GM19467 (cell line): ENCODE results near the gene ZNF200.
"Not testable (repeated sequence)": the region's sequence is repeated elsewhere in the genome, so short reads cannot be mapped to it uniquely, and the experiment has no call there.

Experiments
- ATAC-seq: cut with Tn5 transposase; IDR thresholded peaks from one replicate; pipeline ENCODE4 v1.9.1; 2021; ENCODE audit warnings: mild to moderate bottlenecking, moderate library complexity; ENCODE audit not compliant: unreplicated experiment

ZNF200 gene

DNA sequence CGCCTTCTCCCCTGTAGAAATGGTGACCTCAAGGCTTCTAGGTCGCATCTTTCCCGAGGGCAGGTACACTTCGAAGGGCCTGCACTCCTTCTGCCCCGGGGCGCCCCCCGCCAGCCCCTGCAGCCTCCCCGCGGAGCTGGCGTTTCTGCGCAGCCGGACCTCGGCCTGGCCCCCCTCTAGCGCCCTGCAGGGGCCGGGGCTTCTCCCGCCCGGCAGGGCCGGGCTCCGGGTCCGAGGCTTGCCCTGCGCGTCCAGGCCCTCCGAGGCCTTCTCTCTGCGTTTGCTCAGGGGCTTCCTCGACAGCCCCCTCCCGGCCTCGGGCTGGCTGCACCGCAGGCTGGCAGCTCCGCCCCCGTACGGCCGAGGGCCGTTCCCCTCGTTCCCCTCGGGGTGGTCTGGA, 19.4 kb upstream of the ZNF200 start:
- ATAC-seq, result no peak

DNA sequence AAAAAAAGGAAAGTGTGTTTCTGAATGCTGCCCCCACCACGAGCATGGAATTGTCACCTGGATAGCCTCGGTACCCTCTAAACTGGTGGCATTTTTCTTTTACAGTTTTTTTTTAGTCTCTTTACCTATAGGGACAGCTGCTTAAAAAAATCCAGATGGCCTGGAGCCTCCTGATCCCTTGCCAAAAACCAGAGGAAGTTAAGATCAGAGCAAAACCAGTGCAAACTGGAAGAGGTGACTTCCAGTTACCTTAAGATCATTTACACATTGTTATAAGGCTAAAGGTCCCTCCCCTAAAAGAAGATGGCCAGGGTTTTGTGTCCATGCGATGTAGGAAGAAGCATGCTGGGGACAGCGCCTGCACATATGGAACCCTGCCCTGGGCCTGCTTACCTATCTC, 18.0 kb upstream of the ZNF200 start:
- ATAC-seq, result no peak

GRCh38 chr16:3249451-3249850, 14.5 kb upstream of the ZNF200 start:
- ATAC-seq, result no peak

GRCh38 chr16:3249020-3249419, 14.1 kb upstream of the ZNF200 start:
- ATAC-seq, result no peak

DNA sequence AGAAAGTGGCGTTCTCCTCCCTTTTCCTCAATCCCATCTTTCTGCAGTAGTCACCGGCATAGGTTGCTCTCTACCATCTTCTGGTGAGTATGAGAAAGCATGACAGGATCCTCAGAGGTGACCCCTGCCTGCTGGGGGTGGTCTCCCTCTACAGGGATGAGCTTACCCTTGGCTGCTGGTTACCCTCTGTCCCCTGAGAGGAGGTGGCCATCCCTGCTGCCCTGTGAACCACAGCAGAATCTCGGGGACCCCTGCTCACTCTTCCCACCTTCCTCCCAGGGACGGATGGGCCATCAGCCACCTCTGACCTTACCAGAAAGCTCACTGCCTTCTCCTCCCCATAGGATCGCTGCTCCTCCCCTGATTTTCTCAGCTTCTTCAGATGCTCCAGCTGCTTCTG, 13.6 kb upstream of the ZNF200 start:
- ATAC-seq, result no peak

GRCh38 chr16:3246876-3247275, 11.9 kb upstream of the ZNF200 start:
- ATAC-seq, result no peak

DNA sequence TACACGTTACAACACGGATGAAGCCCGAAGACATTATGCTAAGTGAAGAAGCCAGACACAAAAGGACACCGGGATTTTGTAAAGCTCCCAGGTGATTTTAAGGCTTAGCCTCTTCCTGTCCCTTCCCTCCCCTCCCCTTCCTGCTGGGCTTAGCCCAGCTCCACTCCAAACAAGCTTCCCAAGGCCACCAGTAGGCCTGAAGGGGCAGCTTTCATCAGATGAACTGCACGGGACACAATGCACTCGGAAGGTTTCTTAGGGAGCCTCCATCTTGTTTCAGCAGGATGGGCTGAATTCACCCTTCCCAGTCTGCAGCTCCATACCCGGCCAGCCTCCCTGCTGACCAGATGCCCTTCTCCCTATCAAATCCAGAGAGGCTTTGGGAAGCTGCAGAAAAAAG, 11.0 kb upstream of the ZNF200 start:
- ATAC-seq, result no peak

DNA sequence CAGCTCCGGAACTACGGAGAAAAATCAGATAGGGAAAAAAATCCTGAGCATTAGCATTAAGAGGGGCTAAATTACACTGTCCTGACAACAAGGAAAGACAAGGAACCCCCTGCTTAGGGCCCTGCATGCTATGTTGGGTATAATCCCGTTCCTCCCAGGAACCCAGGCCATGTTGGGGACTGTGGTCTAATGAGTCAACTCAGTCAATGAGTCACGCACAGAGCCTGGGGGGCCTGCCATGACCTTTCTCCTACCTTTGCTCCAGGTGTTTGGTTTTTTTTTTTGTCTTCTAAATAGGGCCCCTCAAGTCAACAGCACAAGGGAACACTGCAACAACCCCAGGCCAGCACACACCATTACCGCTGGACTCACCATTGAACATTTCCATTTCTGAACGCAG, 8.9 kb upstream of the ZNF200 start:
- no peak for ATAC-seq

GRCh38 chr16:3242709-3243108, 7.8 kb upstream of the ZNF200 start:
- ATAC-seq, result no peak

DNA sequence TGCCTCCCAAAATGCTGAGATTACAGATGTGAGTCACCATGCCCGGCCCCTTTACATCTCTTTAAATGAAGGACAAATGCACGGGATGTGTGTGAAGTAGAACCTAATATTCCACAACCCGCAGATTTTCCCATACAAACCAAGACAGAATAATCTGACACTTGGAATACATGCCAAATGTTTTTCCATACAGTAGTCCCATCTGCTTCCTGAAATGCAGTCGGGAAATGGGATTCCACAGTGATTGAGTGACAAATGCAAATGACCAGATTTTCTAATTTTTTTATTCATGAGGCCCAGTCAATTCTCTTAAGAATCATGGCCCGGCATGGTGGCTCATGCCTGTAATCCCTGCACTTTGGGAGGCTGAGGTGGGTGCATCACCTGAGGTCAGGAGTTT, 6.8 kb upstream of the ZNF200 start:
- ATAC-seq, result no peak

- ATAC-seq, result no peak
Measured at GRCh38 chr16:3235856-3236669, 1.1 kb upstream of the ZNF200 start.

- ATAC-seq, result no peak
Measured at GRCh38 chr16:3234543-3234856, 458 bp downstream of the ZNF200 start.

DNA sequence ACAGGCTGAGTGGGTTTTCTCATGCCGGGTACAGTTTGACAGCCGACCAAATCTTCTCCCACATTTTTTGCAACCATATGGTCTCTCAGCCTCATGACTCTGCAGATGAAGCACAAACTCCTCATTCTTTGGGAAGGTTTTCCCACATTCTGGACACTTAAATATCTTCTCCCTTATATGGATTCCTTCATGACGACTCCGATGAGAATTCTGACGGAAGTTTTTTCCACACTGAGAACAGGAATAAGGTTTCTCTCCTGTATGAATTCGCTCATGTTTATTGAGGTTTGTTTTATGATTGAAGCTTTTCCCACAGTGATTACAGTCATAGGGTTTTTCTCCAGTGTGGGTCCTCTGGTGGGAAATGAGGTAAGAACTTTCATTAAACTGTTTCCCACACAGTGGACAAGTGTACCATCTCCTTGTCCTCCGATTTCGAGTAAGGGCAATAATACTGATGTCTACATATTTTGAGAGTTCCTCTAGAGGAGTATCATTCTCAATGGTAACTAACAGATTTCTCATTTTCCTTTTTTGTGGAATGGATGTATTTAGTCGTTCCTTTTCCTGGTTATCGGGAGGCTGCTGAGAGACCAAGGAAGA, 10.9 kb downstream of the ZNF200 start:
- ATAC-seq, result no peak

- ATAC-seq, result no peak
Measured at GRCh38 chr16:3220839-3221238, 14.1 kb downstream of the ZNF200 start.

DNA sequence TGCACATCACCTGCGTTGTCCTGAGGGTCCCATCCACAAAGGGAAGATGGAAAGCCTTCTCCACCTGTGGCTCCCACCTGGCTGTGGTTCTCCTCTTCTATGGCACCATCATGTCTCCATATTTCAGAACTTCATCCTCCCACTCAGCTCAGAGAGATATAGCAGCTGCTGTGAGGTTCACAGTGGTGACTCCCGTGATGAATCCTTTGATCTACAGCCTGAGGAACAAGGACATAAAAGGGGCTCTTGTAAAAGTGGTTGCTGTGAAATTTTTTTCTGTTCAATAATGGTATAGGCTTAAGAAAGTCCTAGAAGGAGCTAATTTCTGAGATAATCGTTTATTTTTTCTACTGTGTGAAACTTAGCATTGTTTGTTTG, 18.7 kb downstream of the ZNF200 start:
- no peak for ATAC-seq

DNA sequence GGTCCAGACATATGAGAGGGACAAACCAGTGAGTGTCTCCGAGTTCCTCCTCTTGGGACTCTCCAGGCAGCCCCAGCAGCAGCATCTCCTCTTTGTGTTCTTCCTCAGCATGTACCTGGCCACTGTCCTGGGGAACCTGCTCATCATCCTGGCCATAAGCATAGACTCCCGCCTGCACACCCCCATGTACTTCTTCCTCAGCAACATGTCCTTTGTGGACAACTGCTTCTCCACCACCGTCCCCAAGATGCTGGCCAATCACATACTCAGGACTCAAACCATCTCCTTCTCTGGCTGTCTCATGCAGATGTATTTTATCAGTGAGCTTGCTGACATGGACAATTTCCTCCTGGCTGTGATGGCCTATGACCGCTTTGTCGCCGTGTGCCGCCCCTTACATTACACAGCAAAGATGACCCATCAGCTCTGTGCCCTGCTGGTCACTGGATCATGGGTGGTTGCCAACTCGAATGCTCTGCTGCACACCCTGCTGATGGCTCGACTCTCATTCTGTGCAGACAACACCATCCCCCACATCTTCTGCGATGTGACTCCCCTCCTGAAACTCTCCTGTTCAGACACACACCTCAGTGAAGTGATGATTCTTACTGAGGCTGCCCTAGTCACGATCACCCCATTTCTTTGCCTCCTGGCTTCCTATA, 19.2 kb downstream of the ZNF200 start:
- ATAC-seq, result no peak

- ATAC-seq, result no peak
Measured at GRCh38 chr16:3214904-3215600, 19.9 kb downstream of the ZNF200 start.

DNA sequence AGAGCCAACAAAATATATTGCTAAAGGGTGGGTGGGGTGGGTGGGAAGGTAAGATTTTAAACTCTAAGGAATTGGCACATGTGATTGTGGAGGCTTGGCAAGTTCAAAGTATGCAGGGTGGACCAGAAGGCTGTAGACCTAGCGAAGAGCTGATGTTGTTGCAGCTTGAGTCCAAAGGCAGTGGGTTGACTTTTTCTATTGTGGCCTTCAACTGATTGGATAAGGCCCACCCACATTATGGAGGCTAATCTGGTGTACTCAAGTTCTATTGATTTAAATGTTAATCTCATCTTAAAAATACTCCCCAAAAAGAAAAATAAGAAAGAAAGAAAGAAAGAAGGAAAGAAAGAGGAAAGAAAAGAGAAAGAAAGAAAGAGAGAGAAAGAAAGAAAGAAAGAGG, 22.4 kb downstream of the ZNF200 start:
- no peak for ATAC-seq

DNA sequence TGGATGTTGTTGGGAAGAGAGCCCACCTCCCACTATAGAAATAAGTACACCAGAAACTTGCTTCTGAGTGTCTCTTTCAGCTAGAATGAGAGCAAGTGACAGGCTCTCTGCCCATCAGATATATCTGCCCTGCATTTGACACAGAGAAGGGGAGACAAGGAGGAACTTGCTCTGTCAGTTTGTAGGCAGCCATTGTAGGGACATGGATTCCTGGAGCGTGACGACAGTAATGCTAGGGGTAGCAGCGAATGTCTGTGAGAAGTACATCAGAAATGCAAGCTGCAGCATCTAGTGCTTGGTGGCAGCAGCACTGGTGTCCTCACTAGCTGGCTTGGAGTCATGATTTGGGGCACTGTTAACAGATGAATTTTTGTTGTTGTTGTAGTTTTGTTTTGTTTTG, 23.0 kb downstream of the ZNF200 start:
- ATAC-seq, result no peak

DNA sequence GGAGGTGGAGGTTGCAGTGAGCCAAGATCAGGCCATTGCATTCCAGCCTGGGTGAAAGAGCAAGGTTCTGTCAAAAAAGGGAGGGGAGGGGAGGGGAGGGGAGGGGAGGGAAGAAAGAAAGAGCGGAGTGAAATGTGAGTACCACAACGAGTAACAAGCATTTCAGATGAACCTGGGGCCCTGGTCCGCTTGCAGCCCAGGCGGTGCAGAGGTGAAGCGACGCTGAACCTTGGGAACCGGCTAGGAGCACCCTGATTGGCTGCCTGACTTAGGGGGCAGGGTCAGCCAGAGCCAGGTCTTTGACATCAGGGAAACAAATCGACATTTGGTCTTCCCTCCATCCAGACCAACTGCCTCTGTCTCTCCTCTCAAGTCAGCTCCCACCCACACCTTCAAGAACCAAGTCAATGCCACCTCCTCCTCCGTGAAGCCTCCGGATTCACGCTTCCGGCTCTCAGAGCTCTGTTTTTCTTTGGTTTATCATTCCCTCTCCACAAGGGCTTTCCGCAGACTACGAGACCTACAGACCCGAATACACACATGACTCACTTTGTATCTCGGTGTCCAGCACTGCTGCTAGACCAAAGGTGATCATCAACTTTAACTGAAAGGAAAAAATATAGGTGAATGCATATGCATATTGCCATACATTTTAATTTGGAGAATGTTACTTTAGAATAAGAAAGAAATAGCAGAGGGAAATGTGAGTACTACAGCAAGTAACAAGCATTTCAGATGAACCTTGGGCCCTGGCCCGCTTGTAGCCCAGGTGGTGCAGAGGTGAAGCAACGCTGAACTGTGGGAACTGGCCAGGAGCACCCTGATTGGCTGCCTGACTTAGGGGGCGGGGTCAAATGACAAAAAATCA, 27.6 kb downstream of the ZNF200 start:
- ATAC-seq, result no peak

- not testable (repeated sequence) for ATAC-seq
Measured at GRCh38 chr16:3205939-3206338, 29.0 kb downstream of the ZNF200 start.
